Measurements from ENCODE around the gene HPCAL1.
A peak's percentile ranks its signal among the peaks of the same experiment; 100 is the strongest.

HPCAL1 gene

DNA sequence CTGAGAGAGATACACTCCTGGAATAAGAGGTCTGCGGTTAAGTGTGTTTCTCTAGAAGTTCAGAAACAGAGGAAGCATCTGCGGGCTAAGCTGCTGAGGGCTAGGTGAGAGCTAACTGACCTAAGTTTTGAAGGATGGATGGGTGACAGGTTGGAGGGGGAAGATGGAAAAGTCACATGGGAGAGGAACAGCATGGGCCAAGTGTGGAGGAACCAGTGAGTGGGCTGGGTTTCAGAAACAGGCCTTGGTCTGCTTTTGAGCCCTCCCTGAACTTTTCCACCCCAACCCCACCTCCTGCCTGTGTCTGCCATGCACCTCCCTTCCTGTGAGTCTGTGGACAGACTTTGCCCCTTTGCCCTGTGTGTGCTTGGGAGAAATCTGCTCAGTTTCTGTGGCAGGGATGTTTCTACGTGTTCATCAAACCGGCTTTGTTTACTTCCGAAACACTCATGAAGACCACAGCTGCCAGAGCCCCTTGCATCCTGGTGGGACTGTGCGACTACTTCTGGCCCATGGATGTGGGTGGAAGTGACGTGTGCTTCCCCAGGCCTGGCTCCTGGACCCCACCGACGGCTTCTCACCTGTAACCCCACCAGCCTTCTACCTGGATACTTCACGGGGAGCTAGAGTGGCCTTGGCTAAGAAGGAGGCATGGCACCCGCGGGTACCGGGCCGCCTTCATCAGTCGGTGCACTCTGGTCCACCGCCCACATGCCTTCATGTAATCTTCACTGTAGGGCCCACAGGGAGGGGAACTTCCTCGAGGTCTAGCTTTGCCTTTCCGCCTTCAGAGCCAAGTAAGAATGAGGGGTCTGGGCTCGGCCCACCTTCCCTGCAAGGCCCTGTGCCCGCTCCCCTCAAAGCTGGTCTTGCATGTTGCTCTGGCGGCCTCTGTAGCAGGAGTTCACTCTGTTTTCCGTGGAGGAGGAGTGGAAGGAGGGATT is 1.4 kb upstream of the HPCAL1 start:
- peaks cover 77% of the 10 kb centered on the region for H3K4me1 Mint-ChIP-seq (ENCODE audit: low read depth)
- peak; percentile 49 for DNase-seq

DNA sequence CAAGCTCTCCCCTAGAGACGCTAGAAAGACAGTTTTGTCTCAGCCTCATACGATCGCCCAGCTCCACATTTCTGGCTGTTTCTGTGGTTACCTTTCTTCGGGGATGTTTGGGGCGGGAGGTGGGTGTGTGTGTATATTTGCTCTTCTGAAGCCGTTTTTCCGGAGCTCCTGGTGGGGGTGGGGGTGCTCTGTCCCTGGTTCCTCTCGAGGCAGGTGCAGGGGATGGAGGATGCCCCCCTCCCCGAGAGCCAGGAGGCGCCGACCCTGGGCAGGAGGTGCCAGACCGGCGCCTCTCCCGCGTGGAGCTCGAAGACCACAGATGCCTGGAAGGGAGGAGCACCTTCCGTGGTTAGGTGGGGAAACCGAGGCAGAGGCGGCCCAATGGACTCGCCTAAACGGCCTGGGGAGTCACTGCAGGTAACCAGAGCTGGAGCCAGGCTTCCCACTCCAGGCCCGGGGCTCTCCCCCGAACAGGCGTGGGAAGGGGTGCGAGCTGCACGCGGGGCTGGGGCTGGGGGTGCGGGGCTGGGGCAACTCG is 694 bp upstream of the HPCAL1 start:
- peaks cover 5% of the 10 kb centered on the region for H3K9me3 Mint-ChIP-seq
- H3K4me1 Mint-ChIP-seq (ENCODE audit: low read depth) = peaks cover 81% of the 10 kb centered on the region
- H3K36me3 Mint-ChIP-seq (ENCODE audit: low read depth) = peaks cover 9% of the 10 kb centered on the region
- peak overlapping the region; percentile 77 for H3K27ac Mint-ChIP-seq
- DNase-seq = no peak
- H3K27me3 Mint-ChIP-seq = no peaks in the 10 kb centered on the region
- H3K4me3 Mint-ChIP-seq = peak overlapping the region; percentile 68

More for the DNA sequence above, 1.4 kb upstream of the HPCAL1 start:
- Mint-ChIP-seq H3K27ac (peak overlapping the region; percentile 77), H3K9me3 (peaks cover 5% of the 10 kb centered on the region), H3K27me3 (no peaks in the 10 kb centered on the region), H3K4me3 (peak overlapping the region; percentile 68), H3K36me3 (ENCODE audit: low read depth) (peaks cover 9% of the 10 kb centered on the region)

DNA sequence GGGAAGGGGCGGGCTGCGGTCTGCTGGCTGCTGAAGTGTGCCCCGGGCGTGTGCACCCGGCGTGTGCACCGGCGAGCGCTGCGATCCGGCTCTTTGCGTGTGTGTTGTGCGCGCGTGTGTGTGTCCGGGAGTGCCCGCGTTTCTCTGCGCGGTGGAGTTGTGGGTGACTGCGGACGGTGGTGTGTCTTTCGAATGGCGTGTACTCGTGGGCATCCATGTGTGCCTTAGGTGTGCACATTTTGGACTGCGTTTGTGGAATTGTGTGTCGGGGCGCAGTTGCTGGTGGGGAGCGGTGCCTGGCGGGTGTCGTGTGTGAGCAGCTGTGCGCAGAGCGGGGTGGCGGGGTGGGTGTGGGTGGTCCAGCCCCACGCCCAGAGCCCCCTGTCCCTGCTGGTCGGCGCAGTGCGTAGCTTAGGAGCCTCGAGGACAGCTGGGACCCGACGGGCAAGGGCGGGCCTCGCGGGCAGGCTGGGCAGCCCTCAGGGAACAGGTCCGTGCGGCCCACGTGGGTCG is 533 bp downstream of the HPCAL1 start:
- Mint-ChIP-seq H3K4me1 (ENCODE audit: low read depth) (peaks cover 80% of the 10 kb centered on the region), H3K4me3 (peak overlapping the region; percentile 96), H3K9me3 (peaks cover 5% of the 10 kb centered on the region), H3K36me3 (ENCODE audit: low read depth) (peaks cover 9% of the 10 kb centered on the region), H3K27ac (peak overlapping the region; percentile 83), H3K27me3 (no peaks in the 10 kb centered on the region)
- DNase-seq = no peak

DNA sequence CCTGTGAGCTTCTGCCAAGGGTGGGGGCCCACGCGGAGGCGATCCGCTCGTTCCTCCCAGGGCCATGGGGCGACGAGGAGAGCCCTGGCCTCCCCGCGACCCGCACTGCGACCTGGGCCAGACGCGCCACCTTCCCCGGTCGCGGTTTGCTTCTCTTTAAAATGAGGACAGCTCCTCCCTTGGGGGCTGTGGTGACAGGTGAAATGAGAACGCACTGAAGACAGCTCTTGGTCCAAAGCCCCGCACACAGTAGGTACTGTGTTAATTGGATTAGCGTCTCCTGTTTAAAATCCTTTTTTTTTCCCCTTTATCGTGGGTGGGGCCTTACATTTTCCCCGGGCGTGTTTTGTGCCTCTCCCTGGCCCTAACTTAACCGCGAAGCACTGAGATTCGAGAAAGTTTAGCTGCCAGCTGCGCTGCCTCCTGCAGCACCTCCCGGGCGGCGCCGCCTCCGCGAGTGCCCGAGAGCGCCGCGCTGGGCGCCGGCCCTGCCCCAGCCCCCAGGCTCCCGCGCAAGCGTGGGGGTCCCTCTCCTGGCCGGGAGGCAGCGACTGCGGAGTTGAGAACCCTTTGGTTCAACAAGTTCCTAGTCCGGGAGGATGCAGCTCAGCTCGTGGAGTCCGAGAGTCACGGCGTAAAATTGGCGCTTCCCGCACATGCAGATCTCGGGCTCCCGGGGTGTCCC is 1.1 kb downstream of the HPCAL1 start:
- H3K27me3 Mint-ChIP-seq = no peaks in the 10 kb centered on the region
- DNase-seq = peak; percentile 72
- peak overlapping the region; percentile 96 for H3K4me3 Mint-ChIP-seq
- H3K9me3 Mint-ChIP-seq = peaks cover 3% of the 10 kb centered on the region
- H3K36me3 Mint-ChIP-seq (ENCODE audit: low read depth) = peaks cover 9% of the 10 kb centered on the region
- H3K27ac Mint-ChIP-seq = peak overlapping the region; percentile 85
- peaks cover 79% of the 10 kb centered on the region for H3K4me1 Mint-ChIP-seq (ENCODE audit: low read depth)

DNA sequence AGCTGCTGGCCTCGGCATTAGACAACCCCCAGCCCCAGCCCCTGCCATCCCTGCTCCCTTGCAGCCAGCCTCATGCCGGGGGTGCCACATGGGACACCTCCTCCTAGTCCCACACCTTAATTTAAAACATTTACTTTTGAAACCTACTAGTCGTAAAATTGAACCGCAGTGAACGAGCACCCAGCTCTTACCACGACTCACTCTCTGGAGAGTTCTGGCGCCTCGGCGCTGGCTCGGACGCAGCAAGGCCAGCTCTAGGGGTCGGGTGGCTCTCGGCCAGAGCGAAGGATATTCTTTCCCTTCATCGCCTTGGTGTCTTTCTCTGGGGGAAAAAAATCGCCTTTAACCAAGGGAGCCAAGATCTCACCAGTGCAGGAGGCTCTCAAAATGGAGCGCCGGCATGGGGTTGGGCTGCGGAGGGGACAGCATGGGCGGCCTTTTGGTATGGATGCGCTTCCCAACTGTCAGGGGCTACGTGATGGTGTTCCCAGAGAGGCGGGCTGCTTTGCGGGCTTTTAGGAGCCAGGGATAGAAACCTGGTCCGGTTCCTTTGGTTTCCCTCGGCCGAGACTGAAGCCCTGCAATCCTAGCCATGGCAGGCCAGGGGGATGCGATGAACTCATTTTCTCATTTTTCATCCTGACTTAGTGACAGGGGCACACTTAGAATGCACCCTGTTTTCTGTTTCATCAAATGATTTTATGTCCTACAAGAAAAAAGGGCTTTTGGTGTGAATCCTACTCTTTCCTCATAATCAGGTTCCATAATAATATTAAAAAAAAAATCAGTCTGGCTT is 2.0 kb downstream of the HPCAL1 start:
- no peaks in the 10 kb centered on the region for H3K9me3 Mint-ChIP-seq
- peak overlapping the region; percentile 85 for H3K27ac Mint-ChIP-seq
- no peaks in the 10 kb centered on the region for H3K27me3 Mint-ChIP-seq
- no peak for DNase-seq
- peaks cover 75% of the 10 kb centered on the region for H3K4me1 Mint-ChIP-seq (ENCODE audit: low read depth)
- peak overlapping the region; percentile 96 for H3K4me3 Mint-ChIP-seq
- peaks cover 9% of the 10 kb centered on the region for H3K36me3 Mint-ChIP-seq (ENCODE audit: low read depth)

DNA sequence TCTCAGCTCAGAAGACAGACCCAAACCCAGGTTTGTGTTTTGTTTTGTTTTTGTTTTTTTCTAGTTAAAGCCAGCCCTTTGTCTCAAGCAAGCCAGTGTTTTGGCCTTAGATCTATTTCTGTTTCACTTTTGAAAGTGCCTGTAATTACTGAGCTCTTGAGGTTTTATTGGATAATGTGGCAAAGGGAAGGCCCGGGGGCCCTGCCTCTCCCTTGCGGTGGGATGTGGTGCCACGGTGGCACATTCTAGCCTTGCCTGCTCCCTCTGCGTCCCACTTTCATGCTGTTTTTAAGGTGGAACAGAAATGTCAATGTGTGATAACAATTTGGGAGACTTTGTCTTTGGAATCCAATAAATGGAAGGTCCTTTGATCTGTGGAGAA is 2.5 kb downstream of the HPCAL1 start:
- Mint-ChIP-seq H3K9me3 (no peaks in the 10 kb centered on the region), H3K27ac (peak overlapping the region; percentile 27), H3K4me1 (ENCODE audit: low read depth) (peaks cover 77% of the 10 kb centered on the region), H3K4me3 (peak overlapping the region; percentile 96), H3K27me3 (no peaks in the 10 kb centered on the region), H3K36me3 (ENCODE audit: low read depth) (peaks cover 9% of the 10 kb centered on the region)
- peak; percentile 56 for DNase-seq

DNA sequence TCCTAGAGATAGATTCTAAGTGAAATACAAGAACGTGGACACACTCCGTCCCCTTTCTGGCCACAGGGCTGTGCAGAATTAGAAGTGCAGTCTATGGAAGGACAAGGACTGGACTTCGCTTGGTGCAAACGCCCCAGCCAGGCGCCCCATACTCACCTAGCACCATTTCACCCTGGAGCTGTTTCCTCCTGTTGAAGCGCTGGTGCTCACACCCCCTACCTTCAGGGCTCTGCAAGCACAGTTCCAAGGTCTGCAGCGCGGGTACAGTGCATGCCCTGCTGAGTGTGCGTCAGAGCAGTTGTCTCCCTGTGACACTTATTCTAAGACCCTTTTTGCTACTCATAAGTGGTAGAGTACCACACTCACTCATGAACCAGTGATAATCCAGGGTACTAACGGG is 3.0 kb downstream of the HPCAL1 start:
- no peaks in the 10 kb centered on the region for H3K27me3 Mint-ChIP-seq
- peak overlapping the region; percentile 27 for H3K27ac Mint-ChIP-seq
- H3K4me1 Mint-ChIP-seq (ENCODE audit: low read depth) = peaks cover 76% of the 10 kb centered on the region
- peaks cover 9% of the 10 kb centered on the region for H3K36me3 Mint-ChIP-seq (ENCODE audit: low read depth)
- H3K4me3 Mint-ChIP-seq = peak overlapping the region; percentile 96
- no peaks in the 10 kb centered on the region for H3K9me3 Mint-ChIP-seq
- no peak for DNase-seq

DNA sequence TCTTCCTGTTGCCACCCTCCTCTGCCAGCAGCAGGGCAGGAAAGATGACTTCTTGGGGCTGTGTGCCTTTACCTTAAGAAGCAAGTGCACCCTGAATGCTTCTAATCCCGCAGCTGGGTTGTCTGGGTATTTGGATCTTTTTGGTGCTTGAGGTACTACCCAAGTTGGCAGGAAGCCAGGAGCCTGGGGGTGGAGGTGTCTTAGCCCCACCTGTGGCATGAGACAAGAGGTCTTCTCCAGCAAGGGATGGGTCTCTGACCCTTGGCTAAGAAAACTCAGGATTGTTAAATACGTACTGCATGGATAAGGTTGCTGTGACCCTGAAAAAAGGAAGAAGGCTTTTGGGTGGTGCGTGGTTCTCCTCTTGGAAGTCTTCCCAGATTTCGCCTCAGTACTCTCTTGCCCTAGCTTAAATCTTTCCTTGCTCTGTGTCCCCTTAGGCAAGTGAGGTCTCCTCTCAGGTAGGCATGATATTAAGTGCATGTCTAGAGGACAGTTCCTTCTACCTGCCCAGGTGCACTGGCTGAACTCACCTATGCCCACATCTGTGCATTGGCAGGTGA is 4.3 kb downstream of the HPCAL1 start:
- H3K4me1 Mint-ChIP-seq (ENCODE audit: low read depth) = peaks cover 63% of the 10 kb centered on the region
- DNase-seq = no peak
- H3K4me3 Mint-ChIP-seq = no peak overlapping the region
- H3K27me3 Mint-ChIP-seq = no peaks in the 10 kb centered on the region
- H3K9me3 Mint-ChIP-seq = no peaks in the 10 kb centered on the region
- H3K27ac Mint-ChIP-seq = no peak overlapping the region
- peaks cover 9% of the 10 kb centered on the region for H3K36me3 Mint-ChIP-seq (ENCODE audit: low read depth)

DNA sequence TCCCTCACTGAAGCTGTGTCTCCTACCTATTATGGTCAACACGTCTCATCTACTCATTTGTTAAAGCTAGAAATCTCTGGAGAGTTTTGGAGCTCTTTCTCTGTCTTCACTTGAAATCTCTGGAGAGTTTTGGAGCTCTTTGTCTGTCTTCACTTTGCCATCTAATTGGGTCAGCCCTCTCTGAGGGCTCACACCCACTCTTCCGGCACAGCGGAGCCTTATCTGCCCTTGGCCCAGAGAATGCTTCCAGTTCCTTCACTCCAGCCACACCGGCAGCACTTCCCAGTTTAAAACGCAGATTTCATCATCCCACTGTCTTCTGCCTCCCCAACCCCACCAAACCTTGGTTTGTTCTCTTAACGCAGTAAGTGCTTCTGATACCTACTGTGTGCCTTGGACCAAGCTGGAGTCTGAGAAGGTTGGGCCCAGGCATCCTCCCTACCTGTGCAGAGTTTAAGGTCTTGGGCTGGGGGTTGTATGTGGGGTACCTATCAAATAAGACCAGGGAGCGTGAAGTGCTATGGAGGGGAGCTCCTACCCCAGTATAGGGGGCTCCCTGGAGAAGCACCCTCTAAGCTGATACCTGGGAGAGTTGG is 5.0 kb downstream of the HPCAL1 start:
- Mint-ChIP-seq H3K27ac (peak overlapping the region; percentile 36), H3K9me3 (no peaks in the 10 kb centered on the region), H3K27me3 (no peaks in the 10 kb centered on the region), H3K4me1 (ENCODE audit: low read depth) (peaks cover 62% of the 10 kb centered on the region), H3K4me3 (no peak overlapping the region), H3K36me3 (ENCODE audit: low read depth) (peaks cover 9% of the 10 kb centered on the region)
- DNase-seq = no peak

DNA sequence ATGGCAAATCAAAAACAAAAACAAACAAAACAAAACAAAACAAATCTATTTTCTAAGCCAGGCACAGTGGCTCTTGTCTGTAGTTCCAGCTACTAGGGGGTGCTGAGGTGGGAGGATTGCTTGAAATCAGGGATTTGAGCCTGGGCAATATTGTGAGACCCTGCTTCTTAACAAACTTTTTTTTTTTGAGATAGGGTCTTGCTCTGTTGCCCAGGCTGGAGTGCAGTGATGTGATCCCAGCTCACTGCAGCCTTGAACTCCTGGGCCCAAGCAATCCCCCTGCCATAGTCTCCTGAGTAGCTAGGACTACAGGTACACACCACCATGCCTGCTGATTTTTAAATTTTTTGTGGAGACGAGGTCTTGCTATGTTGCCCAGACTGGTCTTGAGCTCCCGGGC is 6.2 kb downstream of the HPCAL1 start:
- no peak overlapping the region for H3K27ac Mint-ChIP-seq
- H3K9me3 Mint-ChIP-seq = no peaks in the 10 kb centered on the region
- peaks cover 61% of the 10 kb centered on the region for H3K4me1 Mint-ChIP-seq (ENCODE audit: low read depth)

DNA sequence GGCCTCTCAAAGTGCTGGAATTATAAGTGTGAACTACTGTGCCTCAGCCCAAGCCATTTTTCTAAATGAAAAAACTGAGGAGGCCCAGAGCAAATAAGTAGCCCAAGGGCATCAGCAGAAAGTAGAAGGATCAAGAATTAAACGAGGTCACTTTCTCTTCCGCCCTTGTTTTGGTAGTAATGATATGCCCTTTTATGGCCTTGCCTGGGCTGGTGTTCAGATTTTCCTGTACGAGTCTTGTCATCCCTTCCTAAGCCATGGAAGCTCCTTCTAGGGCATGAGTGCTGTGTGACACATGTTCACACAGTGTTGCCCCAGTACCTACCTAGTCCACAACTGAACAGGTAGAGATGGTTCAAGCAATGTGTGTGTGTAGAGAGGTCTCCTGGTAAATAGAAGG is 6.6 kb downstream of the HPCAL1 start:
- Mint-ChIP-seq H3K27me3 (no peaks in the 10 kb centered on the region), H3K4me3 (no peak overlapping the region), H3K4me1 (ENCODE audit: low read depth) (peaks cover 63% of the 10 kb centered on the region), H3K27ac (no peak overlapping the region), H3K9me3 (no peaks in the 10 kb centered on the region), H3K36me3 (ENCODE audit: low read depth) (peaks cover 2% of the 10 kb centered on the region)
- no peak for DNase-seq

More for the DNA sequence above, 6.2 kb downstream of the HPCAL1 start:
- Mint-ChIP-seq H3K27me3 (no peaks in the 10 kb centered on the region), H3K36me3 (ENCODE audit: low read depth) (peaks cover 3% of the 10 kb centered on the region), H3K4me3 (no peak overlapping the region)
- DNase-seq = no peak

DNA sequence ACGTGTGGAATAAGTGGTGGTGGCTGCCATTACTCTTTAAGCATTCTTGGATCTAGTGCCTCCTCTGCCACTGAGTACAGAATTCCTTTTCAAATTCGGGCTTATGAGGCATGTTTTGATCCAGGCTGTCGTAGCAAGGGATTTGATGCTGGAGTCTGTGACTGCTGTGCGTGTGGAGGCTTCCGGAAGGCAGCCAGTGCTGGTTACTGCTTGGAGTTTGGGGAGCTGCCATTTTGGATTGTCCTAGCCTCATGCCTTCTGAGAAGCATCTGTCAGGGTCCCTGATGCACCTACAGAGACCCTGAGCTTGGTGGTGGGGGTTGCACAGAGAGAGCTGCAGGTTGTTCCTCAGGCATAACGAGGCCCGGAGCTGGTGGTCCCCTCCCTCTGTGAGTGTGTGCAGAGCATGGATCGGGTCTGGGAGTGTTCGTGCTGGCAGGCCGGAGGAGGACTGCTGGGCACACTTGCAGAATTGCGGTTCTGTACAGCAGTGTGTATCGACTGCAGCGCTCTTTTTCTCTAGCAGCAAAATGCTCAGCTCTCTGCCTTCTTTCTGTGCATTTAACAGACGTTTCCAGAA is 7.7 kb downstream of the HPCAL1 start:
- H3K27me3 Mint-ChIP-seq = no peaks in the 10 kb centered on the region
- H3K9me3 Mint-ChIP-seq = no peaks in the 10 kb centered on the region
- no peak overlapping the region for H3K4me3 Mint-ChIP-seq
- no peaks in the 10 kb centered on the region for H3K36me3 Mint-ChIP-seq (ENCODE audit: low read depth)
- H3K4me1 Mint-ChIP-seq (ENCODE audit: low read depth) = peaks cover 60% of the 10 kb centered on the region
- no peak for DNase-seq
- no peak overlapping the region for H3K27ac Mint-ChIP-seq

DNA sequence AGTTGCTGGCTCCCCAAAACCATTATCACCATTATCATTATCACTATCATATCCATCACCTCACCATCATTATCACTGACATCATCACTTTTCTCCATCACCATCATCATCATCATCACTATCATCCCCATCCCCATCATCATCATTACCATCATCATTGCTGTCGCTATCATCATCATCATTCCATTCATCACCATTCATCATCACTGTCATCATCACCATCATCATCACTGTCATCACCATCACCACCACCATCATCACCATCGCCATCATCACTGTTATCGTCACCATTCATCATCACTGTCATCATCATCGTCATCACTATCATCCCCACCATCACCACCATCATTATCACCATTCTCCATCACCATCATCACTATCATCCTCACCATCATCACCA is 9.0 kb downstream of the HPCAL1 start:
- no peak for DNase-seq
- Mint-ChIP-seq H3K9me3 (no peaks in the 10 kb centered on the region), H3K27me3 (no peaks in the 10 kb centered on the region), H3K27ac (no peak overlapping the region), H3K36me3 (ENCODE audit: low read depth) (no peaks in the 10 kb centered on the region), H3K4me3 (no peak overlapping the region), H3K4me1 (ENCODE audit: low read depth) (peaks cover 60% of the 10 kb centered on the region)
